Activated T-cell treated with anti-CD3 and anti-CD28 coated beads for 4 hours (primary cell): ENCODE results near the gene WDR27.
"Not testable (repeated sequence)": the region's sequence is repeated elsewhere in the genome, so short reads cannot be mapped to it uniquely, and the experiment has no call there.

Source experiments
- DNase-seq: peaks from one replicate; pipeline ENCODE4 v3.0.0-alpha.2; 2020

Gene WDR27

DNA sequence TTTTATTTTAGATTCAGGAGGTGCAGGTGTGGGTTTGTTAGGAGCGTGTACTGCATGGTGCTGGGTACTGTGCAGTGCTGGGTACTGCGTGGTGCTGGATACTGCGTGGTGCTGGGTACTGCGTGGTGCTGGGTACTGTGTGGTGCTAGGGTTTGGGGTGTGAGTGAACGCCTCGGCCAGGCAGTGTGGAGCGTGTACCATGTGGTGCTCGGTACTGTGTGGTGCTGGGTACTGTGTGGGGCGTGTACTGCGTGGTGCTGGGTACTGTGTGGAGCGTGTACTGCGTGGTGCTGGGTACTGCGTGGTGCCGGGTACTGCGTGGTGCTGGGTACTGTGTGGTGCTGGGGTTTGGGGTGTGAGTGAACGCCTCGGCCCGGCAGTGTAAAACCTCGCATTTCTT, 62.9 kb downstream of the WDR27 start:
- DNase-seq, result no peak

GRCh38 chr6:169638388-169638787, 63.4 kb downstream of the WDR27 start:
- no peak for DNase-seq

GRCh38 chr6:169635345-169635744, 66.5 kb downstream of the WDR27 start:
- DNase-seq, result no peak

DNA sequence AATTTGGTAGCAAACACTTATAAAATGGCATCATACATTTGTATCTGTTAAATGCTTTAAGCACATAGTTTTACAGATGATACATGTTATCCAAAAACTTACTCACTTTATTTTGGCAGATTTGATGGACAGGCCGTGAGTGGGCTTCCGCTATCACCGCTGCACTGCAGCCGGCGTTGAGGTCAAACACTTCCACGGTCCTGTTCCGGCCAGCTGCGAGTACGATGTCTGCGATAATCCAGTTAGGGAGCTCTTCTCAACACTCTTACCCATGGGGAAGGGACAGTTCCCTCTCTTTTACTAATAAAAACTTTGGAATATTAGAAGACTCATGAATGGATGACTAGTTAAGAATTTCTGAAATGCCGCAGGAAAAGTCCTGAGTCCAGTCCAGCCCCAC, 69.0 kb downstream of the WDR27 start:
- no peak for DNase-seq

GRCh38 chr6:169629256-169629655, 72.6 kb downstream of the WDR27 start:
- no peak for DNase-seq

DNA sequence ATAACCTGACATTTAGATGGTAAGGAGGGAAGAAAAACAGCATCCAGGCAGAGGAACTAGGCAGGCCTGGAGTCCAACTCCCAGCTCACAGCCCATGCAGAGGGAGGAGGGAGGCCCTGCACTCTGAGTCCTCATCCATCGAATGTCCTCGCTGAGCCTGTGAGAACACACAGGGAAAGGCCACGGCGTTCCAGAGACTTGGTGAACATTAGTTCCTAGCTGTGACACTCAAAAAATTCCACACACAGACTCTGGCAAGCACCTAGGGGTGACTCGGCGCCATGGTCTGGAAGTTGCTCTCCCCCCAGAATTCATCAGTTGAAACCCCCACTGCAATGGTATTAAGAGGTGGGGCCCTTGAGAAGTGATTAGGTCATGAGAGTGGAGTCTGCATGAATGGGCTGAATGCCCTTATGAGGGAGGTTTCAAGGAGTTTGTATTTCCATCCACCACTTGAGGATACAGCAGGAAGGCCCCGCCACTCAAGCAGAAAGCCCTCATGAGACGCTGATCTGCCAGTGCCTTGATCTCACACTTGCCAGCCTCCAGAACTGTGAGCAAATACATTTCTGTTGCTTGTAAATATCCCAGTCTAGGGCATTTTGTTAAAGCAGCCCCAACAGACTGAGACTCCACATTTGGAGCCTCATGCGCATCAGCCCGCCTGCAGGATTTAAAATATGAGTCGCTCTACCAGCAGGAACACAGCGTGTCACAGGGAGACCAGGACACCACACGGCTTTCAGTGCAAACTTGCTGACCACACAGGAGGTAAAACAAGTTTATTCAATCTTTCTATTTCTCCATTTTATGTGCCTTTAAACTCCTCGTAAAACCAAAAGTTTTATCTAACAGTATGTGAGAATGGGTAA, 73.9 kb downstream of the WDR27 start:
- no peak for DNase-seq

- DNase-seq, result no peak
These were observed 75.2 kb downstream of the WDR27 start for GRCh38 chr6:169626649-169627048.

DNA sequence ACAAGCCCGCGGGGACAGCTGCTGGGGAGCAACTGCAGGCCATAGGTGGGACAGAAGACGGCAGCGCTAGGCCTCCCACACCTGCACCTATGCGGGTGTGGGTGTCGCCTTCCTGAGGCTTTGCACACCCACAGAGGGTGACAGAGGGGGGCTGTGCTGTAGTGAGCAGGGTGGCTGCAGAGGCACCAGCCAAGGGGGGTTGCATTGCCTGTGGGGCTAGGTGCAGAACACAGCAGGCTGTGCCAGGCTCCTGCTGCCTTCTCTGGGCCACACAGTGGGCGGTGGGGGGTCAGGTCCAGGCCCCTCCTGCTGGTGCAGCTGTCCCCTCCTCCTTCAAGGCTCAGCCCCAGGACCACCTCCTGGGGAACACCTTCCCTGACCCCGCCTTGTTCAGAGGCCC, 75.7 kb downstream of the WDR27 start:
- no peak for DNase-seq

DNA sequence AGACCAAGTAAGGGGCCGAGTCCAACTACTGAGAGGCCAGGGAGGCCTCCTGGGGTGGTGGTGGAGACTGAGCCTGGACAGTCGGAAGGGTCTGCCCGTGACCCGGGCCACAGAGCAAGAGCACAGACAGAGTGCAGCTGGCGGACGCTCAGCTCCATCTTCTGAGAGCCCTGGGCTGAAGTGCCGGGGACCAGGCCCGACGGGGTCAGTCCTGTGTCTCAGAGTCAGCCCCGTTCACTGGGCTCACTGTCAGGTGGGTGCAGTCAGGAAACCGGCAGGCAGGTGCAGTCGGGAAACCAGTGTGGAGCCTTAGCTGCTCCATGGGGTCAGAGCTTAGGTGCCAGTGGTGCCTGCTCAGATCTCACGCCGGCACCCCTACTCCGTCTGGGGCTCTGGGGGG, 76.5 kb downstream of the WDR27 start:
- no peak for DNase-seq

- no peak for DNase-seq
These were observed 77.0 kb downstream of the WDR27 start for GRCh38 chr6:169624785-169625184.

- DNase-seq, result no peak
These were observed 77.9 kb downstream of the WDR27 start for GRCh38 chr6:169623975-169624374.

GRCh38 chr6:169623343-169623742, 78.5 kb downstream of the WDR27 start:
- DNase-seq, result no peak

DNA sequence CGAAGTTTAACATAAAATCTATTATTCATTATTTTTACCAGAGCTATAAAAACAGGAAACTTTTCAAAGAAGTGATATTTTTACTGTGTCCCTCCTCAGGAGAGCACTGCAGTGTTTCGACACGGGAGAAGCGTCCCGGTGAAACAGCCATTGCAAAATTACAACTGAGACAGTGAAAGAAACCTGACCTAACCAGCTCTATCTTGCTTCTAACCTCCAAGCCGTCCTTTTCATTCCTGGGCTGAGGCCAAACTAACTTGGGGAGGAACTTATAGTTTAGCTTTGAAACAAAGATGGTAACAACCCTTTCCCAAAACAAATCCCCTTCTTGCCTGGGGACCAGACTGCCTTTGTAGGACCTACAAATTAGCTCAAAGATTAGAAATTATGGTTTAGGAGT, 79.2 kb downstream of the WDR27 start:
- DNase-seq, result no peak

DNA sequence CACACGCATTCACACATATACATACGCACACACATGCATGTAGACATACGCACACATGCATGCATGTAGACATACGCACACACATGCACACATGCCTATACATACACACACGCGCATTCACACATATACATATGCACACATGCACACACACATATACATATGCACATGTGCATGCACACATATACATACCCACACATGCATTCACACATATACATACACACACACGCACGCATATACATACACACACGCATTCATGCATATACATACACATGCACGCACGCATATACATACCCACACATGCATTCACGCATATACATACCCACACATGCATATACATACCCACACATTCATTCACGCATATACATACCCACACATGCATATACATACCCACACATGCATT, 80.5 kb downstream of the WDR27 start:
- DNase-seq, result no peak

DNA sequence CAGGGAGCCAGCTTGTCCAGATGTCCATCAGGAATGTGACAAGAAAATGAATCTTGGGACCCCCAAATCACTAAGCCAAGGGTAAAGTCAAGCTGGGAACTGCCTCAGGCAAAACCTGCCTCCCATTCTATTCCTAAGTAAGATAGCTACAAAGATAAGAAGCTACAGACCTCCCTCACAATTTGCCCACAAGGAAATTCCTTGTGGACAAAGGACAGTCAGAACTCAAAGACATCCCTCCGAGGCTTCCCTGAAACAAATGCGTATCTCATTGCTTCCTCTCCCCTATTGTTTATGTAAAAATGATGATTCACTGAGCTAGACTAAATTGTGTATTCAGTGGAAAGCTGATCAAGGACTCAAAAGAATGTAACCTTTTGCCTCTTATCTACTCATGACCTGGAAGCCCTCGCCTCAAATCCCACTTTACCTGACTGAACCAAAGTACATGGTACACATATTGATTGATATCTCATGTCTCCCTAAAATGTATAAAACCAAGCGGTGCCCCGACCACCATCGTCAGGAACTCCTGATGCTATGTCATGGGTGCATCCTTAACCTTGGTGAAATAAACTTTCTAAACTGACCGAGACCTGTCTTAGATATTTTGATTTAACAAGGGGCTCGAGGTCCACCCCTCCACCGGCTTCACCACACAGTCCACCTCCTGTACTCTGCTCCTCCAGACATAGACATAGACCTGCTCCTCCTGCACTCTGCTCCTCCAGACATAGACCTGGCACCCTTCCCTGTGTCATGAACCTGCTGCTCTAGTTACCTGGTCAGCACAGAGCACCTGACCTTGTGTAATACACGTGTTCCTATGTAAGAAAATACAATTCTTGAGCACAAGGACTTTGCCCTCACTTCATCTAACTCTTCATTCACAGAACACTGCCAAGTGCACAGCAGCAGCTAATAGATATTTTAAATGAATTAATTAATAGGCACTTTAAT, 81.4 kb downstream of the WDR27 start:
- no peak for DNase-seq

GRCh38 chr6:169619650-169620049, 82.2 kb downstream of the WDR27 start:
- DNase-seq, result no peak

- no peak for DNase-seq
These were observed 83.0 kb downstream of the WDR27 start for GRCh38 chr6:169618526-169619490.

DNA sequence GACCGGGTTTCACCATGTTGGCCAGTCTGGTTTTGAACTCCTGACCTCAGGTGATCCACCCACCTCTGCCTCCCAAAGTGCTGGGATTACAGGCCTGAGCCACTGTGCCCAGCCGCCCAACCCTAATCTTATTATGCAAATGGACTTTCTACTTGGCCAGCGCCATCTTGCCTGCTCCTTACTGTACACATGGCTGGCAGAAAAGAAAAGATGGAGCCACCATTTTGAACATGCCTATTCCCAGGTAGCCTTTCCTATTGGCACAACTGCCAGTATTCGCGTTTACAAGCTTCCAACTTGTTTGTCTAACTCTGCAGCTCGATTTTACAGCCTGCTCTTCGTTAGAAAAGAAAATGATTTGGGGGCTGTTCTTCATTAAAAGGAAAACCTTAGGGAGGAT, 84.3 kb downstream of the WDR27 start:
- no peak for DNase-seq

DNA sequence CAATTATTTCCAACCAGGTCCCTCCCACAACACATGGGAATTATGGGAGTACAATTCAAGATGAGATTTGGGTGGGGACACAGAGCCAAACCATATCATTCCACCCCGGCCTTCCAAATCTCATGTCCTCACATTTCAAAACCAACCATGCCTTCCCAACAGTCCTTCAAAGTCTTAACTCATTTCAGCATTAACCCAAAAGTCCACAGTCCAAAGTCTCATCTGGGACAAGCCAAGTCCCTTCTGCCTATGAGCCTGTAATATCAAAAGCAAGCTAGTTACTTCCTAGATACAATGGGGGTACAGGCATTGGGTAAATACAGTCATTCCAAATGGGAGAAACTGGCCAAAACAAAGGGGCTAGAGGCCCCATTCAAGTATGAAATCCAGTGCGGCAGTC, 93.2 kb downstream of the WDR27 start:
- DNase-seq, result not testable (repeated sequence)

DNA sequence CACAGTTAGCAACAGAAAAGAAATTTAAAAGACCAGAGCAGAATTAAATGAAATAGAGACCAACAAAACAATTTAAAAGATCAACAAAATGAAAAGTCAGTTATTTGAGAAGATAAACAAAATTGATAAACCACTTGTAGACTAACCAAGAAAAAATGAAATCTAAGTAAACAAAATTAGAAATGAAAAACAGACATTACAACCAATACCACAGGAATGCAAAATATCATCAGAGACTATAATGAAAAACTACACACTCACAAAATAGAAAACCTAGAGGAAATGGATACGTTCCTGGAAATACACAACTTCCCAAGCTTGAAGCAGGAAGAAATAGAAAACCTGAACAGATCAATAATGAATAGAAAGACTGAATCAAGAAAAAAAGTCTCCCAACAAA, 97.8 kb downstream of the WDR27 start:
- no peak for DNase-seq

DNA sequence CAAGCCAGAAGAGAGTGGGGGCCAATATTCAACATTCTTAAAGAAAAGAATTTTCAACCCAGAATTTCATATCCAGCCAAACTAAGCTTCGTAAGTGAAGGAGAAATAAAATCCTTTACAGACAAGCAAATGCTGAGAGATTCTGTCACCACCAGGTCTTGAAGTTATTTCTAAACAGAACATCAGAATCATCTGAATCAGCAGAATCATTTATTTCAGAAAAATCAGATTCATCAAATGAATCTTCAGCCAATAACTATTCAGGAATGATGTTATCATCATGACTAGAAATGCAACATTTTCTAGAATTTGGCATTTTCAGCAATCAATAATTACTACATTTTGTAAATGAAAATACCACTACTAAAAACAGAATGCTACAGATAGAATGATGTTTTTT, 100.7 kb downstream of the WDR27 start:
- not testable (repeated sequence) for DNase-seq

DNA sequence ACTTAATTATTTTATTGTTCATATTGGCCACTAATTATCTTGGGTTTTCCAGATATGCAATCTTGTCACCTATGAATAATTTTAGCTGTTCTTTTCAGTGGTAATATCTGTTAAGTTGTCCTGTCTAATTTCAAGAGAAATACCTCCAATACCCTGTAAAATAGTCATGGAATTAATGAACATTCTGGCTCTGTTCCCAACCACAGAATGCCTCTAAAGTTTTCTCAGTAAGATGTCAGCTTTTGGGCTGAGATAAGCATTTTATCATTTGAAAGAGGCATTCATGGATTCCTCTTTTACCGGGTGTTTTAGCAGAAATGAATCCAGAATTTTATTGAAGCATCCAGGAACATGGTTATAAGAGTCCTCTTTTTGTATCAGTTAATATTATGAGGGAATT, 109.3 kb downstream of the WDR27 start:
- DNase-seq, result no peak

DNA sequence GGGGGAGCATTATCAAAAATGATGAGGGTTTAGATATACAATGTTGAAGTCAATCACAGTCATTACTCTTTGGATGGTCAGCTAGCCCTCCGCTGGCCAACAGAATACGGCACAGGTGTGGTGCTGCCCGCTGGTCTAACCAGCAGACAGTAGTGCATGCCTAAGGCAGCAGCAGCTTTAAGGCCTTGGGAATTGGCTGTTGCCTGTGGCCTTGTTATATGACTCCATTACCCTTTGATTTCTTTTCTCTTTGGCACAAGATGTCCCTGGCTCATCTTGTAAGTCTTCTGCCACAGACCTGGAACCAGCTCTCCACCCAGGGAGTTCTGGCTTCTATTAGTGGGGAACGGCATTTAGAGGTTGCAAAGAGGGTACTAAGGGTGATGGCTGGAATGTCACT, 110.2 kb downstream of the WDR27 start:
- DNase-seq, result no peak
